Thymus (tissue), 11 donors: Measurements from ENCODE around the gene ADGRB2. TPM values are rescaled to one million over a fixed set of nuclear protein-coding genes. Genes with fewer than 3 reads are reported as not detected.
A peak's percentile ranks its signal among the peaks of the same experiment; 100 is the strongest.

ENCODE experiments used
- DNase-seq, 9 donors: peaks; one replicate each; pipeline ENCODE4 v3.0.0-alpha.2; 2013; ENCODE audit warnings: low spot score in 9 of 9, low read depth in 6 of 9, missing footprints in 1 of 9
- H3K27ac ChIP-seq, 2 donors: one replicate each; pipeline ENCODE4 v1.5.1; 2013; ENCODE audit warnings: control low read depth in 1 of 2, low read depth in 1 of 2, low read length in 1 of 2, mild to moderate bottlenecking in 1 of 2, moderate library complexity in 1 of 2
- H3K27me3 ChIP-seq, 2 donors: one replicate each; pipeline ENCODE4 v1.5.1; 2013; ENCODE audit warnings: low read length in 1 of 2; ENCODE audit not compliant: control insufficient read depth in 2 of 2, insufficient read depth in 1 of 2
- H3K36me3 ChIP-seq, 2 donors: one replicate each; pipeline ENCODE4 v1.5.1; 2013; ENCODE audit warnings: low read length in 1 of 2, mild to moderate bottlenecking in 1 of 2, moderate library complexity in 1 of 2; ENCODE audit not compliant: control insufficient read depth in 2 of 2, insufficient read depth in 2 of 2
- H3K4me1 ChIP-seq, 2 donors: one replicate each; pipeline ENCODE4 v1.5.1; 2013; ENCODE audit warnings: low read length in 2 of 2; ENCODE audit not compliant: control insufficient read depth in 2 of 2, insufficient read depth in 2 of 2
- H3K4me3 ChIP-seq, 2 donors: one replicate each; pipeline ENCODE4 v1.5.1; 2013; ENCODE audit warnings: low read length in 2 of 2, control low read depth in 1 of 2, mild to moderate bottlenecking in 1 of 2
- H3K9me3 ChIP-seq, 2 donors: one replicate each; pipeline ENCODE4 v1.5.1; 2013; ENCODE audit warnings: low read length in 1 of 2, mild to moderate bottlenecking in 1 of 2; ENCODE audit not compliant: control insufficient read depth in 2 of 2, insufficient read depth in 1 of 2
- WGBS: extraction: QIAGEN DNeasy Blood & Tissue Kit; methylation state at CpG from one replicate; pipeline ENCODE4 v1.1.7; 2013; 5-methylcytosine and 5-hydroxymethylcytosine counted together
- polyA plus RNA-seq: library from polyadenylated mRNA; stranded (reverse); fragments of 200-250 nt; gene quantifications from one replicate; pipeline ENCODE4 v1.2.3, GENCODE V29; 2013
- total RNA-seq: library from RNA; stranded (reverse); fragments of 120-200 nt; gene quantifications from one replicate; pipeline ENCODE4 v1.2.4, GENCODE V29; 2013
- donor health status: healthy.

The ADGRB2 gene
- total and polyA plus RNA-seq, 2 donors, result 6.0 to 24.4 TPM

- no peak for DNase-seq
- peaks cover 0 to 15% of the 10 kb centered on the region in 2 donors for H3K4me1 ChIP-seq
- no peaks in the 10 kb centered on the region for H3K9me3 ChIP-seq
- H3K27ac ChIP-seq, result no peak overlapping the region
- H3K27me3 ChIP-seq, result peaks cover 26 to 67% of the 10 kb centered on the region in 2 donors
- no peak overlapping the region for H3K4me3 ChIP-seq
- WGBS, result 86% methylated on average over 4 of the region's 4 CpGs
- H3K36me3 ChIP-seq, result no peaks in the 10 kb centered on the region
These were observed 45.7 kb downstream of the ADGRB2 start for GRCh38 chr1:31718327-31718897.

- Histone ChIP-seq H3K36me3 (no peaks in the 10 kb centered on the region), H3K4me3 (no peak overlapping the region), H3K4me1 (peaks cover 0 to 17% of the 10 kb centered on the region in 2 donors), H3K9me3 (no peaks in the 10 kb centered on the region), H3K27ac (no peak overlapping the region), H3K27me3 (peaks cover 26 to 75% of the 10 kb centered on the region in 2 donors)
- 62% methylated on average over 6 of the region's 6 CpGs for WGBS
- DNase-seq, result no peak
These were observed 46.8 kb downstream of the ADGRB2 start for GRCh38 chr1:31717341-31717740.

- H3K9me3 ChIP-seq, result no peaks in the 10 kb centered on the region
- peaks cover 26 to 82% of the 10 kb centered on the region in 2 donors for H3K27me3 ChIP-seq
- H3K36me3 ChIP-seq, result no peaks in the 10 kb centered on the region
- DNase-seq, result no peak
- WGBS, result 14% methylated on average over 7 of the region's 7 CpGs
- peaks cover 0 to 17% of the 10 kb centered on the region in 2 donors for H3K4me1 ChIP-seq
- no peak overlapping the region for H3K4me3 ChIP-seq
- no peak overlapping the region for H3K27ac ChIP-seq
These were observed 48.3 kb downstream of the ADGRB2 start for GRCh38 chr1:31715873-31716220.

GRCh38 chr1:31715087-31715872 lies 48.9 kb downstream of the ADGRB2 start:
- Histone ChIP-seq H3K4me1 (peaks cover 0 to 17% of the 10 kb centered on the region in 2 donors), H3K27ac (peak overlapping the region; percentile 32 to 55), H3K27me3 (peaks cover 26 to 80% of the 10 kb centered on the region in 2 donors), H3K4me3 (no peak overlapping the region), H3K9me3 (no peaks in the 10 kb centered on the region), H3K36me3 (no peaks in the 10 kb centered on the region)
- DNase-seq, result peak in 2 of 9 donors; percentile 22 to 24
- WGBS, result 5% methylated on average over 44 of the region's 44 CpGs

GRCh38 chr1:31714442-31715086 lies 49.6 kb downstream of the ADGRB2 start:
- H3K36me3 ChIP-seq, result no peaks in the 10 kb centered on the region
- peaks cover 0 to 17% of the 10 kb centered on the region in 2 donors for H3K4me1 ChIP-seq
- 4% methylated on average over 39 of the region's 39 CpGs for WGBS
- peak overlapping the region in 1 of 2 donors; percentile 29 for H3K4me3 ChIP-seq
- peak in 4 of 9 donors; percentile 21 to 48 (median 32) for DNase-seq
- H3K27ac ChIP-seq, result peak overlapping the region in 1 of 2 donors; percentile 22
- H3K27me3 ChIP-seq, result peaks cover 26 to 76% of the 10 kb centered on the region in 2 donors
- no peaks in the 10 kb centered on the region for H3K9me3 ChIP-seq

GRCh38 chr1:31712630-31713029 lies 51.5 kb downstream of the ADGRB2 start:
- Histone ChIP-seq H3K27ac (no peak overlapping the region), H3K9me3 (no peaks in the 10 kb centered on the region), H3K4me1 (peaks cover 0 to 20% of the 10 kb centered on the region in 2 donors), H3K36me3 (no peaks in the 10 kb centered on the region), H3K4me3 (no peak overlapping the region), H3K27me3 (peaks cover 26 to 64% of the 10 kb centered on the region in 2 donors)
- 86% methylated on average over 1 of the region's 1 CpG for WGBS
- no peak for DNase-seq

- Histone ChIP-seq H3K4me3 (no peak overlapping the region), H3K9me3 (no peaks in the 10 kb centered on the region), H3K27ac (no peak overlapping the region), H3K4me1 (peaks cover 0 to 21% of the 10 kb centered on the region in 2 donors), H3K27me3 (peaks cover 24 to 58% of the 10 kb centered on the region in 2 donors), H3K36me3 (no peaks in the 10 kb centered on the region)
- 68% methylated on average over 4 of the region's 4 CpGs for WGBS
- no peak for DNase-seq
These were observed 52.1 kb downstream of the ADGRB2 start for GRCh38 chr1:31712068-31712467.

- H3K9me3 ChIP-seq, result no peaks in the 10 kb centered on the region
- H3K4me1 ChIP-seq, result peaks cover 0 to 22% of the 10 kb centered on the region in 2 donors
- H3K27me3 ChIP-seq, result peaks cover 19 to 51% of the 10 kb centered on the region in 2 donors
- no peak overlapping the region for H3K4me3 ChIP-seq
- 96% methylated on average over 11 of the region's 11 CpGs for WGBS
- no peaks in the 10 kb centered on the region for H3K36me3 ChIP-seq
- no peak for DNase-seq
- H3K27ac ChIP-seq, result no peak overlapping the region
These were observed 55.8 kb downstream of the ADGRB2 start for GRCh38 chr1:31708324-31708723.

GRCh38 chr1:31707711-31708110 lies 56.4 kb downstream of the ADGRB2 start:
- Histone ChIP-seq H3K4me1 (peaks cover 0 to 20% of the 10 kb centered on the region in 2 donors), H3K27ac (no peak overlapping the region), H3K27me3 (peaks cover 24 to 54% of the 10 kb centered on the region in 2 donors), H3K4me3 (no peak overlapping the region), H3K9me3 (no peaks in the 10 kb centered on the region), H3K36me3 (no peaks in the 10 kb centered on the region)
- no peak for DNase-seq
- WGBS, result 19% methylated on average over 5 of the region's 5 CpGs
